HG03565 (cell line): ENCODE measurements around the gene CDC42BPG.
"Not testable (repeated sequence)": the region's sequence is repeated elsewhere in the genome, so short reads cannot be mapped to it uniquely, and the experiment has no call there.

ENCODE experiments used
- ATAC-seq: cut with Tn5 transposase; IDR thresholded peaks from one replicate; pipeline ENCODE4 v1.9.1; 2021; ENCODE audit warnings: mild to moderate bottlenecking, moderate library complexity; ENCODE audit not compliant: unreplicated experiment

Gene CDC42BPG

DNA sequence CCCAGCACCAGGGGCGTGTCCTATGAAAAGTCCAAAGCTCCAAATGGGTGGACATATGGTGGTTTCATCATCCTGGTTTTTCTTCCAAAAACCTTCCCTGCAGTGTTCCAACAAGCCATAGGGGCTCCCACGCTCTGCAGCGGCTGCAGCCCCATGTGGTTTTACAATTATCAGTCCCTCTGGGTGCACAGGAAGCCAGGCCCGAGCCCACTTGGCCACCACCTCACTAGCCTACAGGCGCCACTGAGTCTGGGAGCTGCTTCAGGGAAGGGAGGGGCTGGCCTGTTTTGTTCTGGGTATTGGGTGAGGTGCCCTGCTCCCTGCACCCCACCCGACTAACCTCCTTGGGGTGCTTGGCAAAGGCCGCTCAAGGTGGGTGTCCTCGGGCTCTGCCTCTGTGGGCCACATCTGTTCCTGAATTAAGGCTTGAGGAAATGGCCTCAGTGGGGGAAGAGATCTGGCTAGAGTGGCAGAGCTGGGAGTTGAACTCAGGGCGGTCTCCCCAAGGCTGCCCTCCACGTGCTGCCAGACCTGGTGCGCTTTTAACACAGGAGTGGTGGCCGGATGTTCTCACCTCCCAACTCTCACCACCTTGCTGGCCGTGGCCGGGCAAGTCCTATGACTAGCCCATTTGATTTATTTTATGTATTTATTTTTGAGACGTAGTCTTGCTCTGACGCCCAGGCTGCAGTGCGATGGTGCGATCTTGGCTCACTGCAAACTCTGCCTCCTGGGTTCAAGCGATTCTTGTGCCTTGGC lies 5.3 kb upstream of the CDC42BPG start:
- ATAC-seq: no peak

DNA sequence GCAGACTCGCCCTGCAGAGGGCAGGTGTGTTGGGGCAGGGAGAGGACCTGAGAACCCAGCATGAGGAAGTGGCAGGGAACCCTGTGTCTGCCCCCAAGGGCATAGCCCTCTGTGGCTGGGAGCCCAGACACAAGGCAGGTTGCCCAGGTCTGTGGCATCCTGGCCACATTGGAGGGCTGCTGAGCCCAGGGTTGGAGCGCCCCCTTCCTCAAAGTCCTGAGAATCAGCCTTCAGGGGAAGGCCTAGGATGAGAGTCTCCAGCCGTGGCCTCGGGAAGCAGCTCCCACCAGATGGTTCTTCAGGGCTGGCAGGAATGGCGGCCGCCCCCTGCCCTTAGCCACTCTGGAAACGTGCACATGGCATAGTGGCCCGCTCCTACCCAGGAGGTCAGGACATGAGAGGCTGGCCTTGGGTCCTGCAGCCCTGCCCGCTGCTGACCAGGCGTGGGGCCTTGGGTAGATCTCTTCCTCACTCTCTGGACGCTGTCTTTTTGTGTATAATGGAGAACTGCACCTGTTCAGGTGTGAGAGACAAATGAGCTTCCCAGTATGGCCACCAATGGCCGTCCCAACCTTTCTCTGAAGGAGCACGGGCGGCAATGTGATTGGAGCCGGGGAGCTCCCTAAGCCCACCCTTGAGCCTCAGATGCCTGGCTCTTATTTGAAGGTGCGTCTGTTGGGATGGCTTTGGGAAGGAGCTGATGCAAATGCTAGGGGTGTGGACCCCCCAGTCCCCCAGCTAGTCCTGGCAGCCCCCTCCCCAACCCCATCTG lies 4.6 kb upstream of the CDC42BPG start:
- ATAC-seq: no peak

DNA sequence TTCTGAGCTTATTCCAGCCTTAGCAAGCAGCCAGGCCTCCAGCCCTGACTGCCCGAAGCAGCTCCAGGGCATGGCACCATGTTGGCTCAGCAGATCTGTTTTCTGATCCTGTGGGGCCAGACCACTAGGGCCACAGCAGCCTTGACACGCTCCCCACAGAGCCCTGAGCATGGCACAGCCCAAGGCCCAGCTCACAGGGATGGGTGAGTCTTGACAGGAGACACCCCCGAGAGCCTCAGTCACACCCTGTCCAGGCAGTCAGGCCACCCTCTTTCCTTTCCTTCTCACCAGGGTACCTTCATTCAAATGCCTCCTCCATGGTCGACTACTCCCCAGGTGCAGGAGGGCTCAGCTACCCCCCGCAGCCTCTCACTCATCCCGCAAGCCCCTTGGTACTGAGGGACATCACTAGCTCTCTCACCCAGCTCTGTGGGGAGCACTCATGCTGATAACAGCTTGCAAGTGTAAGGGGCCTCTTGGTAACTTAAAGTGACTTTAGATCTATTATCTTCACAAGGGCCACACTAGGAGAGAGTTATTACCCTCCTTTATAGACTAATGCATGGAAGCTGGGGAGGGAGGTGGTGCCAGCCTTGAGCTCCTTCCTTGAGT lies 3.9 kb upstream of the CDC42BPG start:
- no peak for ATAC-seq

DNA sequence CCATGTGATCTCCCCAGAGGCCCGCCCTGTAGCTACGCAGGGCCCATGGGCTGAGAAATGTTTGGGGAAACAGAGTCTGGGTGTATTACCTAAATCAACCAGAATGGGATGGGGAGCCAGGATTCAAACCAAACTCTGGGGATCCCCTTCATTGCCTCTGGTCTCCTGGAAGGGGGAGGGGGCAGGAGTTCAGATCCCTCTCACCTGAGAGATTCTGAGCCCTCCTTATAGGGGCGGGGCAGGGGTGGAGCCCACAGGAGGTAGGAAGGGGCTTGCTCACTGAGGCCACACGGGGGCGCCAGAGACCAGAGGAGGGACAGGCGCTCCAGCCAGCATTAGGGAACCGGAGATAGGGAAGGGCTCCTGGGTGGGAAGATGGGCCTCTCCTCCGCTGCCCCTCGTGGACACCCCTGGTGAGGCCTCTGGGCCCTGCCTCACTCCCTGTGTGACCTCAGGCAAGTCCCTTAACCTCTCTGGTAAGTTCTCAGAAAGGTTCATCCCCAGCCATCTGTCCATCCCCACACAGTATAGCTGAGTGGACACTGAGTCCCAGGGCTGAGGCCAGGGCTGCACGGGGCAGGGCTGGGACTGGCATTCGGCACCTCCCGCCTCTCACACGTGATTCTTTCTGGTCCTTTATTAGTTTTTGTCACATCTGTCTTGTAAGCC lies 2.7 kb upstream of the CDC42BPG start:
- no peak for ATAC-seq

DNA sequence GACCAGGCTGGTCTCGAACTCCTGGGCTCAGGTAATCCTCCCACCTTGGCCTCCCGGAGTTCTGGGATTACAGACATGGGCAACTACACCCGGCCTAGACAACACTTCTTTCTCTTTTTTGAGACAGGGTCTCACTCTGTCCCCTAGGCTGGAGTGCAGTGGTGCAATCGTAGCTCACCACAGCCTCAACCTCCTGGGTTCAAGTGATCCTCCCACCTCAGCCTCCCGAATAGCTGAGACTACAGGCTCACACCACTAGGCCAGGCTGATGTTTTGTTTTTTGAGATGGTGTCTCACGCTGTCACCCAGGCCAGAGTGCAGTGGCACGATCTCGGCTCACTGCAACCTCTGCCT lies 1.3 kb upstream of the CDC42BPG start:
- not testable (repeated sequence) for ATAC-seq

DNA sequence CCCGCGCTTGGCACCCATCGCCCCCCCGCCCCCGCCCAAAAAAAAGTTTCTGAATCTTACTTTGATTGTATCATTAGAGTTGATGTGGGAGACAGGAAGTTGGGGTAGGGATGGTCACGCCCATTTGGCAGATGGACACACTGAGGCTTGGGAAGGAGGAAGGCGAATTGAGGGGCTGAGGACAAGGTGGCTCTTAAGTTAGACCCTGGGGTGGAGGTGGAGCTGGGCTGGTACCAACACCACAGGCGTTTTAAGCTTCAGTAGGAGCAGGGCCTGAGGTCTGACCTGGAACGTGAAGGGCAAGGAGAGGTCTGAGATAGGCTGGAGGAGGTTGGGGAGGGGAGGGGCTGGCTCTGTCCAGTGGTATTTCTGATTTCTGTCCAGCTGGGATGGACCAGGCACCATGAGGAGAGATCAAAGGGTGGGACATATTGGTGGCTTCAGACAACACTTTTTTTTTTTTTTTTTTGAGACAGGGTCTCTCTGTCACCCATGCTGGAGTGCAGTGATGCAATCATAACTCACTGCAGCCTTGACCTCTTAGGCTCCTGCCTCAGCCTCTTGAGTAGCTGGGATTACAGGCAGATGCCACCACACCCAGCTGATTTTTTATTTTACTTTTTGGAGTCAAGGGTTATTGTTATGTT lies 799 bp upstream of the CDC42BPG start:
- ATAC-seq: no peak

DNA sequence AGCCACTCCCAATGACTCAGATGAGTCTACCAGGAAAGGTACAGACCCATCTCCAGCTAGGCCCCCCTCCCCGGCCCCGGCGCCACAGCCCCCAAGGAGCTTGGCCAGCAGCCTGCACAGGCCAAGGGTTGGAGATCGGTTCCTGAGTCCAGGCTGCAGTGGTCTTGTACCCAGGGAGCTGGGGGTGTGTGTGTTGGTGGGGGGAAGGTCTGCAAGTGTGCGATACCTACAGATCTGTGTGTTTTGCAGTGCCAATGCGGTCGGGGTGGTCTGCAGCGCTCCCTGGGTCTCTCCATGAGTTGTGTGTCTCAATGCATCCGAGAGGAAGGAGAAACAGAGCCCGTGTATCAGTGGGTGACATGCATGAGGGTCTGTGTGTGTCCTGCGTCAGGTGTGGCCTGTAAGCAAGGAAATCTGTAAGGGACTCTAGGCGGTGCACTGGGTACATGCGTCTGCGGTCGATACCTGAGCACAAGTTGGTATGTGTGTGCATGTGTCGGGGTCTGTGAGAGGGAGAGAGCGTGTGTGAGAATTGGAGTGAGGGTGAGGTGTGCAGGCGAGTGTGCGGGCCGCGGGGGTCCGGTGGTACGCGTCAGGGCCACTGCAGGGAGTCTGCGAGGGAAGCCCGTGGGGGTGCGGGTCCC lies 645 bp downstream of the CDC42BPG start:
- no peak for ATAC-seq

DNA sequence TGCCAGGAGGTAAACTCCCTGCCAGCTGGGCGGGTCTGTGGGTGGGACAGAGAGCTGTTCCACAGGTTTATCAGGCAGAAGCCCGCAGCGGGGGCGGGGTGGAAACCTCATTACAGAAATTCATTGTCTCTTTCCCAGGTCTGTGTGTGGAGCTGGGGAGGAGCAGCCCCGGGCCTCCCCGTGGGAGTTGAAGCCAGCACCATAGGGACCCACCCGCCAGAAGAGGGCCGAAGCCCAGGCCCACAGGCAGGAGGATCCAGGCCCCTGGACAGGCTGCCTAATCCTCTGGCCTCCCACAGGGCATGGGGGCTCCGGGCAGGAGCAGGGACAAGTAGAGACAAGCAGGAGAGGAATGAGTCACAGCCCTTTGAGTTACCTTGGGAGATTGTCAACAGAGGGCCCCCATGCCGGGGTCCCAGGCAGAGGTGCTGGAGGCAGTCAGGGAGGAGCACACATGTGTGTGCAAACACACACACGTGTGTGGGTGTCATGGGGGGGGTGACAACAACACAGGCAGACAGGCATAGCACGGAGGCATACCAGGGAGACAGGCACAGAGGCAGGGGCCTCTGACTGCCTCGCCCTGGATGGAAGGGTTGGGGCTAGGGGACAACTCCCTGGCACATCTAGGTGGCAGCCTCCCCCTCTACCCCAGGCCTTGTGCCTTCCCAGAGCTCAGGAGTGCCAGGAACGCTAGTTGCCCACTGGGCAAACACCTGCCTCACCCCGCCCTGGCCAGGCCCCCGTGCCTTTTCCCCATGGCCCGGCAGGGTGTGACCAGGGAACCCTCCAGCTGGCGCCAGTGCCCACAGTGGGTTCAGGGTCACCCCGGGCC lies 1.4 kb downstream of the CDC42BPG start:
- ATAC-seq: no peak

DNA sequence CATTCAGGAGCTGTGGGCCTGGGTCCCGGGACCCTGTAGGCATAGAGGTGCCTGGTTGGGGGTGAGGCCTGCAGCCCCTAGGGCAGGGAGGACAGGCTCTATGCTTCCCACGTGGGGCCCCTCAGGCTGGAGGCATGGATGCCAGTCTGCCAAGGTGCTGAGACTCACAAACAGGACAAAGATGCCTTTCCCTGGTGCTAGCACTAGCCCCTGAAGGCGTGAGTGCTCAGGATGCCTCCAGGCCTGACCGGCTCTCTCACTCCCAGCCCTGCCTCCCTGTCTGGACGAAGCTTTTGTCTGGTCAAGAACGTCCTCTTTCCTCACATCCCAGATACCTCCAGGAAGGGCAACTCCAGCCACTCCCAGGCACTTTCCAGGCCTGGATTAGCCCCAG lies 2.1 kb downstream of the CDC42BPG start:
- no peak for ATAC-seq

DNA sequence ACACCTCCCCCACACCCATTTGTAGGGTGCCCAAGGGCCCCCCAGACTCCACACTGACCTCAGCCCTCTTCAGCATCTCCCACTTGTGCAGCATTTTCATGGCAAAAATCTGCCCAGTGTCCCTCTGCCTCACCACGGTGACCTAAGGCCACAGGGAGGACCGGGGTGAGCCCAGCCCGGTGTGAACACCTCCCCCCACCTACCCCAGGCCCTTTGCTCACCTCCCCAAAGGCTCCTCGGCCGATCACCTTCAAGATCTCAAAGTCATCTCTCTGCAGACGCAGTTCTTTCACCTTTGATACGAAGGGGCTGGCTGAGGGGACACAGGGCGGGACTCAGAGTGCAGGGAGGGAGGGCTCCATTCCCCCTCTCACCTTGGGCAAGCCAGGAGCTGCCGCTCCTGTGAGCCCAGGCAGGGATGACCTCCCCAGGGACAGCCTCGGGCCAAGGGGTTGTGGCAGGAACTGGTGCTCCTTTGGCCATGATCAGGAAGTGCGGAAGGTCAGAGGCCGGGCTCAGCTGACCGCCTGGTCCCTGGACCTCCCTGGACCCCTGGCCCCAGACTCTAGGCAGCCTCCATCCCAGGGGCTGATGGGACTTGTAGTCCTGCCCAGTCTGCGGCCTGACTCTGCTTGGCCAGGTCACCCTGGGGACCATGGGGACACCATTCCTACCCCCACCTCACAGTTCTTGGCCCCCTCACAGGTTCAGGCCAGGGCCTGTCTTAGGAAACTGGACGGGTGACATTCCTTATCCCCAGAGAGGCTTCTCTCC lies 2.7 kb downstream of the CDC42BPG start:
- ATAC-seq: no peak

DNA sequence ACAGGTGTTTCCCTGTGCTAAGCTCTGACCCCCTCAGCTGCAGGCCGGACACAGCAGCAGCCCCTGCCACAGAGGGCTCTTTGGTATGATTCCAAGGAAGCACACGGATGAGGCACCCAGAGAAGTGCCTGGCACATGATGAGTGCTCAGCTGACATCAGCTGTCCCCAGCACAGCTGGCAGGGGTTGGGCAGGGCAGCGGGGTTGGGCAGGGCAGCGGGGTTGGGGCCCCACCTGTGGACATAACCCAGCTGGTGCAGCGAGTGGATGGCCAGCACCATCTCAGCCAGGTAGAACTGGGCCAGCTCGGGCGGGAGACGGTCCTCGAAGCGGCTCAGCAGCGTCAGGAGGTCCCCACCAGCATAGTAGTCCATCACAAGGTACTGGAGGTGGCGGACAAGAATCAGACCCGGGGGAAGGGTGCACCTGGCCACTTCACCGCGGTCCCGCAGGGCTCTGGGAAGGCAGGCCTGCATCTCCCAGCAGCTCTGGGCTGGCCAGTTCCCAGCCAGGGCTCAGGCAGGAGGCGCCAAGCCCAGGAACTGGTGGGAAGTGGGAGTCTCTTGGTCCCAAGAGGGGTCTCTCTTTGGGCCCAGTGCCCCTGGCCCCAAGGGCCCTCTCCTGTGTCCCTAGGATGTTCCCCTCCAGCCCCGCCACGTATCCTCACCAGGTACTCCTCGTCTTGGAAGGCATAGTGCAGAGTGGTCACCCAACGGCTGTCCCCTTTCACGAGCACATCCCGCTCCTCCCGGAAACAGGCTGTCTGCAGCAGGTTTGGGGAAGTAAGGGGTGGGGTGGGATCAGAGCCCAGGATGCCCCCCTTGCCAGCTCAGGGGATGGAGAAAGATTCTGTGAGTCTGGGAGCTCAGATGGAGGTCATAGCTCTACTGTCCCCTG lies 4.3 kb downstream of the CDC42BPG start:
- ATAC-seq: no peak

DNA sequence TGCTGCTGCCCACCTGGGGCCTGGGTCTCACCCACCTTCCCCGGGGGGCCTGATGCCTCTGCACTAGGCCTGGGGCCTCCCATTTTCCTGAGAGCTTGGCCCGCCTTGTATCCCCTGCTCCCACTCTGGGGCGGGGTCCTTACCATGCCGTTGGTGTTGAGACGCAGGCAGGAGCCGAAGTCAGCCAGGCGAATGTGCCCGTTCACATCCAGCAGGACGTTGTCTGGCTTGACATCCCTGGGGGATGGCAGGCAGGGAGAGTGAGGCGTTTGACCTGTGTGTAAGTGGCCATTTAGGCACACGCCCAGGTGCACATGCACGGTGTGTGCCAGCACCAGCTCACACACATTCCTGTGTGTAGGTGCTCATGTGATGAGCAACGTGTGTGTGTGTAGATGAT lies 5.1 kb downstream of the CDC42BPG start:
- no peak for ATAC-seq

DNA sequence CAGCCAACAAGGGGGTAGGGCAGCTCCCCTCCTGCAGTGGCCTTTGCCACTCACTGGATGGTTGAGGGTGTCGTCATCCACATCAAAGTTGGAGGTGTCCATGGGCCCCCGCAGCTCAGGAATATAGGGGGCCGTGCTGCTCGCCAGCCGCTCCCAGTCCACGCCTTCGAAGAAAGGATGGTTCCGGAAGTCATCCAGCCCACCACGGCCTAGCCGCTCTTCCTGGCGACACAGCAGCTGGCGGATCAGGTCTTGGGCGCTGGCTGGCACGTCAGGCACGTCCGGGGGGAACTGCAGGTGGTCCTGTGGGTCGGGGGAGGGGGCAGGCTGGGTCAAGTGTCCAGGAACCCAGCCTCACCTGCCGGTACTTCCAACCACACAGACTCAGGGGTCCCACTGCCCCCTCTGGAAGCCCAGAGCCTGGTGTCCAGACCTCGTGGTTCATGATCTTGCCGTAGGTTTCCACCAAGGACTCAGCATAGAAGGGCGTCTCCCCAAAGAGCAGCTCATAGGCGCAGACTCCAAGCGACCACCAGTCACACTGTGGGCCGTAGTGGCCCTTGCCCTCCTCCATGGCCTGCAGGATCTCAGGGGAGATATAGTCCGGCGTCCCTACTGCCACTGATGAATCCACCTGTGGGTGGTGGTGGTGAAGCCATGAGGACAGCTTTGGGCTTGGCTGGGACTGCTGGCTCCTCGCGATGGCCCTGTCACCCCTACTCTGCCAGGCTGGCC lies 5.7 kb downstream of the CDC42BPG start:
- no peak for ATAC-seq

DNA sequence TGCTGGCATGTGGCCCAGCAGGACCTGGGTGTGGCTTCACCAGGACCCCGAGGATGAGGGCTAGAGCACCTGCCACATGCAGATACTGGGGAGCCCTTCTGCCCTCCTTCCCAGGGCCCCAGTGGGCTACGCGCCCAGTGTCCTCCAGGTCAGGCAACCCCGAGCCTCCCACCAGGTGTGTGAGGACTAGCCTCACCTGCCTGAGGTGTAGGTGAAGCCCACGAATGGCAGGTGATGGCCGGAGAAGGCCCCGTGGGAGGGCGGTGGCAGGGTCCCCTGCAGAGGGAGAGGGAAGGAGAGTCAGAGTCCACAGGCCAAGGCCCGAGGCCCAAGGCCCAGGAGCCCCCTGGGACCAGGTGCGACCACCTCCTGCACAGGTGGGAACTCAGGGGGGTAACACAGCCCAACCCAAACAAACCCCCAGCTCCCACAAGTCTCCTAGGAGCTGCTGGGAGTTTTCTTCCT lies 6.5 kb downstream of the CDC42BPG start:
- ATAC-seq: no peak

DNA sequence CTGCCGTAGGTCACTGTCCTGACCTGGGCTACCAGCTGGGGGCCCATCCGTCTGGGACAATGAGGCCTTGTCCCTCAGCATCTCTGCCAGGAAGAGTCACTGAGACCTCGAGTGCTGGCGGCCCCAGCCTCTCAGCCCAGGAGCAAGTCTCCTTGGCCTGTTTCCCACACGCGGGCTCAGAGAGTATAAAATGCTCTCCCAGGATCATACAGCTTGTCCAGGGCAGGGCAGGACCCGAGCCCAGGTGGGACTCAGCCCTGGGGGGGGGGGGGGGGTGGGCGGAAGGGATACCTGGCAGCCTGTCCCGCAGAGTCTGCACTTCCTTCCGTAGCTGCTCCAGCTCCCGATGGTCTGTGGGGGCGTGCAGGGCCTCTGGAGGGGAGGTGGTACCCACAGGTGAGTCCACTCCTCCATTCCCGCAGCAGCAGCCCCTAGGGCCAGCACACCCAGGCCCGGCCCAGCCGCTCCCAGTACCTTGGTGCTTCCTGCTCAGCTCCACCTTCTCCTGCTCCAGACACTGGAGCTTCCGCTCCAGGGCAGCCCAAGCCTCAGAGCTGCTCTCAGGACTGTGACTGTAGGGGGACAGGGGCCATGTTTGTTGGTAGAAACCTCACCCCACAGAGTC lies 7.9 kb downstream of the CDC42BPG start:
- ATAC-seq: no peak

DNA sequence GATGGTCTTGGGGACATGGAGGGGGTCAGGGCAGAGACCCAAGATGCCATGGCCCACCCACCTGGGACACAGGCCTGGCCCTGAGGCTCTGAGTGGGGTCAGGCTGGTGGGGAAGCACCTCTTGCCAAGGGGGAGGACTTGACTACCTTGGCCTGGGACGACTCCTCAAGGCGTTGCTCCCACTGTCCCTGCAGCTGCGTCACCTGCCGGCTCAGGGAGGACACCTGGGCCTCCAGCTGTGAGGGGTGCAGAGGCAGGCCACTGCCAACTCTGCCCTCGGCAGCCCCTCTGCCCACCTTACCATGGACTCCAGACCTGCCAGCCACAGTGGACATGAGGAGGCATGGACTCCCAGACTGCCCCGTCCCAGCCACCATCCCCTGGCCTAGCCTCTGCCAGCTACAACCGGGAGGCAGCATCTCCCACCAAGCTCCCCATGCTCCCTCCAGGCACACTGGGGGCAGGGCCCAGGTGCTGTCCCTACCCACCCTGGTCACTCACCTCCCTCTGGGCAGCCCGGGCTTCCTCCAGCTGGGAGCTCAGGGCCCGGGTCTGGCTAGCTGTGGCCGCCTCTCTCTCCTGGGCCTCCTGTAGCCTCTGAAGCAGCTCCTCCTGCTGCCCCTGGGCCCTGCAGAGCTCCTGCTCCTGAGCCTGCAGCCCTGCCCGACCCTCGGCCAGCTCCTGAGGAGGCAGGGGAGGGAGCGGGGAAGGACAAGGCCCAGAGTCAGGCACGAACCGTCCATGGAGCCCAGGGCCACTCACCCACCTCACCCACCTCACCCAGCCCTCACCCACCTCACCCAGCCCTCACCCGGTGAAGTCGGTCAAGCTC lies 8.6 kb downstream of the CDC42BPG start:
- no peak for ATAC-seq
